GM10266 (cell line): ENCODE results near the gene SPOCK1.

Source experiments
- DNase-seq: peaks from one replicate; pipeline ENCODE4 v3.0.0; 2012; ENCODE audit errors: extremely low spot score
- TF ChIP-seq, protein P1 (sequence below): IDR thresholded peaks from 2 replicates; pipeline ENCODE4 v1.5.1; 2012; ENCODE audit warnings: mild to moderate bottlenecking, low read depth; ENCODE audit not compliant: control insufficient read depth, insufficient read depth; ENCODE audit errors: missing control alignments

Gene SPOCK1

GRCh38 chr5:137280656-137281055, 218.5 kb downstream of the SPOCK1 start:
- DNase-seq: no peak
- TF ChIP-seq, protein P1, sequence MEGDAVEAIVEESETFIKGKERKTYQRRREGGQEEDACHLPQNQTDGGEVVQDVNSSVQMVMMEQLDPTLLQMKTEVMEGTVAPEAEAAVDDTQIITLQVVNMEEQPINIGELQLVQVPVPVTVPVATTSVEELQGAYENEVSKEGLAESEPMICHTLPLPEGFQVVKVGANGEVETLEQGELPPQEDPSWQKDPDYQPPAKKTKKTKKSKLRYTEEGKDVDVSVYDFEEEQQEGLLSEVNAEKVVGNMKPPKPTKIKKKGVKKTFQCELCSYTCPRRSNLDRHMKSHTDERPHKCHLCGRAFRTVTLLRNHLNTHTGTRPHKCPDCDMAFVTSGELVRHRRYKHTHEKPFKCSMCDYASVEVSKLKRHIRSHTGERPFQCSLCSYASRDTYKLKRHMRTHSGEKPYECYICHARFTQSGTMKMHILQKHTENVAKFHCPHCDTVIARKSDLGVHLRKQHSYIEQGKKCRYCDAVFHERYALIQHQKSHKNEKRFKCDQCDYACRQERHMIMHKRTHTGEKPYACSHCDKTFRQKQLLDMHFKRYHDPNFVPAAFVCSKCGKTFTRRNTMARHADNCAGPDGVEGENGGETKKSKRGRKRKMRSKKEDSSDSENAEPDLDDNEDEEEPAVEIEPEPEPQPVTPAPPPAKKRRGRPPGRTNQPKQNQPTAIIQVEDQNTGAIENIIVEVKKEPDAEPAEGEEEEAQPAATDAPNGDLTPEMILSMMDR: no peak

GRCh38 chr5:137279521-137280231, 219.4 kb downstream of the SPOCK1 start:
- TF ChIP-seq, protein P1: no peak
- no peak for DNase-seq

DNA sequence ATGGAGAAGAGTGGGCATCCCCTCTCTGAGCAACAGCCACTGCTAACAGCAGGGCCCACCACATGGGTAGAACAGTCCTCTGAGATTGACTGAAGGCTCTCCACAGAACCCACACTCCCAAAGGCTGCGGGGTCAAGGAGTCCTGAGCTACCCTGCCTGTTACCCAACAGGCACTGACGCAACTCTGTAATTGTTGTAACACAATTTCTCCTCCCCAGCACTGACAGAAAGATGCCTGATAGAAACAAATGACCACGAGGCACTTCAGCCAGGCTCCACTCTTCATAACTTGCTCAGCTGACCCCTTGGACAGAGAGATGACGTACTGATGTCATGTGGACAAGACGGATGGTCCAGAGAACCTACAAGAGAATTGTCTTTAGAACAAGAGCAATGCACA, 220.7 kb downstream of the SPOCK1 start:
- TF ChIP-seq, protein P1: no peak
- no peak for DNase-seq

DNA sequence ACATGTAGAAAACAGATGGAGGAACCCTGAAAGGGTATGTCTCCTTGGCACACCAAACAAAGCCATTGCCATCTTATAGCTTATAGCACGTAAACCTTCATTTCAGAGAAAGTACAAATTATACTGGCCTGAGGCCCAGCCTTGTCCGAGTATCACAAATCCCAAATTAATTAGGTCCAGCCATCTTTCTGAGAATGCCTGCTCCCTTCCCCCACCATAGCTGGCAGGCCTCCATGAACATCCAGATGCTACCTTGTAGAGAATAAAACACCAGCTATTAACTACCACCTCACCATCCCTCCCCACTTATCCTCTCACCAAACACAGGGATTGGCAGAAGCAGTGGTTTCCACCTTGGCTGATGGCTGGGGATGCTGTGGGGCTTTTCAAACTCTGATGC, 224.0 kb downstream of the SPOCK1 start:
- no peak for DNase-seq
- TF ChIP-seq, protein P1: no peak

DNA sequence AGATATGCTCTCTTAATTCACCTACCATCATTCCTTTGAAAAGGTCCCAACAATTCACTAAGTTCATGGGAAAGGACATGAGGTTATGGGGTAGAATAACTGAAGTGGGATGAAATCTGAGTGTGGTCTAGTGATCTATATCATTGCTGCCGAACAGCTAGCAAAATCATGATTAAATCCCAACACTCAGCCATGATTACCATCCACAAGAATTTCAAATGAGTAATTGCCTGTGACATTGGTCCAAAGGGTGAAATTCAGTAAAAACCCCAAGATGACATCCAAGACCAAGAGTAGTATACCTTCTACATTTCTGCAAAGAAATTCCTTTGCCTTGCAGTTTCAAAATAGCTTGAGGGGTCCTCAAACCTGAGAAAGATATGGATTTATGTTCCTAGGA, 225.6 kb downstream of the SPOCK1 start:
- TF ChIP-seq, protein P1: no peak
- no peak for DNase-seq

GRCh38 chr5:137272831-137273230, 226.3 kb downstream of the SPOCK1 start:
- DNase-seq: no peak
- TF ChIP-seq, protein P1: no peak

- DNase-seq: no peak
- TF ChIP-seq, protein P1: no peak
Measured at GRCh38 chr5:137269946-137270345, 229.2 kb downstream of the SPOCK1 start.
